Measurements from ENCODE around the gene CMSS1.

CMSS1 gene

DNA sequence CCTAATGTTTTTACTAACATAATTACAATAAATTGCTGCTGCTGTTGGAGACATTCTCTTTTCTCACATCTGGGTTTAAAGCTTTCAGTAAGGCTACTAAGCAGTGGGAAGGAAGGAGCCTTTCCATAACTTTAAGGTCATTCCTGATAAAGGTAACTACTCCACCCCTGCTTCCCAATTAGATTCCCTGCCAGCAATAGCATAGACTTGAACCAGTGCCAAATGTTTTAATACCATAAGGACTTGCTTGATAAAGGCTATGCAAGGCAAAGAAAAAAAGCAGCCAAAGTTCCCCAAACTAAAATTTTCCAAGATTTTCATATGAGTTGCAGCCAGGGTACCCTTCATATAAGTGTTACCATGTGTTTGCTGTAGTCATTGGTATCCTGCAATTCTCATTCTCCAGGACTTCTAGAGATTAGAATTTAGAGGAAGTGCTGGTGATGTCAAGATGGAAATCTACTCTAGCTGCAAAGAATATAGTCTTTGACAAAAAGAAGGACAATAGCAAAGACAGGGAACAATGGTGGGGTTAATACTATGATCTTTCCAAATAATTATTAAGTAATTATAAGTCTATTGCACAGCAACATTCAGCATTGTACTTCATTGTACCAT is 190.5 kb downstream of the CMSS1 start:
- TF ChIP-seq POLR2A (IDR thresholded peaks at IDR 0.05; ENCODE audit: low read depth, low read length) (no peak), TAF1 (IDR thresholded peaks at IDR 0.05; ENCODE audit: borderline replicate concordance, low read depth, low read length) (no peak), POLR2AphosphoS5 (IDR thresholded peaks at IDR 0.05; ENCODE audit: low read depth, low read length) (no peak)
- no peak for FAIRE-seq
- DNase-seq (ENCODE audit: insufficient read length) = no peak

DNA sequence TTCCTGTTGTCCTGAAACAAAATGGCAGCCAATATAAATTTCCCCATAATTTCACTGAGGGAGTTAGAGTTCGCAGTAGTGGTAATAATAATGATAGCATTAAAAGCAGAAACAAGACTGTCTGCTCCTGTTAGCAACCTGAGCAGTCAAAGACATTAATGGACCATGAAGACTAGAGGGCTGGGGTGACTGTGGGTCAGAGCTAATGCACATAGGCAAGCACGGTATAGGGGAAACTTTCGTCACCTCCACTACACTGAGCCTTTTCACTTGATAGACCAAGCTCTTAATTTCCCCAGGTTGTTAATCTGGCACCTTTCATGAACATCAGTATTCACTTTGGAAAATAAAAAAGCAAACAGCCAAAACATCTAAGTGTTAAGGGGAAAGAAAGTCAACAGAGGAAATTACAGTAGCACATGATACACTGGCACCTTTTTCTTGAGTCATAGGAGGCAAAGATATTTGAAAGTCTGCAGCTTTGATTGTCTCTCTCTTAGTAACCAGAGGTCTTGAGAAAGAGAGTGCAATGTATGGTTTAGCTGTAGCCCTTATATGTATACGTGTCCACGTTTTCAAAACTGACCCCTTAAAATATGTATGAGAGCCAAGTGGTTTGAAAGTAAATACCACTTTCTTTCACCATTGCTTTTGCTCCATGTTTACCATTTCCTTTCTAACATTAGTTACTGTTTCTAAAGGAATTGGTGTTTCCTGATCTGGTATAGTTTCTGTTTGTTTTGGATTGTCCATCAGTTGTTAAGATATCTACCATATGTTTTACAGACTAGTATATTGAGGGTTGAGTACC is 191.8 kb downstream of the CMSS1 start:
- no peak for TF ChIP-seq POLR2AphosphoS5 (IDR thresholded peaks at IDR 0.05; ENCODE audit: low read depth, low read length)
- TF ChIP-seq POLR2A (IDR thresholded peaks at IDR 0.05; ENCODE audit: low read depth, low read length) = no peak
- no peak for TF ChIP-seq TAF1 (IDR thresholded peaks at IDR 0.05; ENCODE audit: borderline replicate concordance, low read depth, low read length)
- FAIRE-seq = peak; percentile 67
- DNase-seq (ENCODE audit: insufficient read length) = no peak

DNA sequence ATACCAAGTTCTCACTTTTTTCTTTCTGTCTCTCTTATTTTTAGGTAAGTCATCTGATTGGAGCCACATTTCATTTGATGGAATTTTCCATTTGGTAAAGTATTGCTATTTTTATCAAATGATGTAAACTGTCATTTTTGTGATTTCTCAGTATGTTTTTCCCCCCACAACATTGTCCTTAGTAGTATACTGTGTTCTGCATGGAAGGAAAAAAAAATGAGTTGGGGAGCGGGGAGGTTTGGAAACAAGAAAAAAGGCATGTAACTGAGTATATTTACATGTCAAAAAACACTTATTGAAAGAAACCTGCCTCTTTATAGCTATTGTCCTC is 192.4 kb downstream of the CMSS1 start:
- FAIRE-seq = no peak
- no peak for TF ChIP-seq POLR2AphosphoS5 (IDR thresholded peaks at IDR 0.05; ENCODE audit: low read depth, low read length)
- no peak for TF ChIP-seq POLR2A (IDR thresholded peaks at IDR 0.05; ENCODE audit: low read depth, low read length)
- TF ChIP-seq TAF1 (IDR thresholded peaks at IDR 0.05; ENCODE audit: borderline replicate concordance, low read depth, low read length) = no peak
- DNase-seq (ENCODE audit: insufficient read length) = no peak

DNA sequence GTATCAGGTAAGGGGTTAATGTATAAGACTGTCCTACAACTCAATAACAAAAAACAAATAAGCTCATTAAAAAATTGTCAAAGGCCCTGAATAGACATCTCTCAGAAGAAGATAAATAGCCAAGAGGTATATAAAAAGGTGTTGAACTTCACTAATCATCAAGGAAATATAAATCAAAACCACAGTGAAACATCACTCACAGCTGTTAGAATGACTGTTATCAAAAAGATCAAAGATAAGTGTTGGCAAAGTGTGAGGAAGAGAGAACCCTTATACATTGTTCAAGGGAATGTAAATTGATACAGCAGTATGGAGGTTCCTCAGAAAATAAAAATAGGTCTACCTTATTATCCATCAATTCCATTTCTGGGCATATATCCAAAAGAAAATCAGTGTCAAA is 201.1 kb downstream of the CMSS1 start:
- FAIRE-seq = no peak
- DNase-seq (ENCODE audit: insufficient read length) = no peak
- no peak for TF ChIP-seq POLR2A (IDR thresholded peaks at IDR 0.05; ENCODE audit: low read depth, low read length)
- no peak for TF ChIP-seq POLR2AphosphoS5 (IDR thresholded peaks at IDR 0.05; ENCODE audit: low read depth, low read length)
- TF ChIP-seq TAF1 (IDR thresholded peaks at IDR 0.05; ENCODE audit: borderline replicate concordance, low read depth, low read length) = no peak

DNA sequence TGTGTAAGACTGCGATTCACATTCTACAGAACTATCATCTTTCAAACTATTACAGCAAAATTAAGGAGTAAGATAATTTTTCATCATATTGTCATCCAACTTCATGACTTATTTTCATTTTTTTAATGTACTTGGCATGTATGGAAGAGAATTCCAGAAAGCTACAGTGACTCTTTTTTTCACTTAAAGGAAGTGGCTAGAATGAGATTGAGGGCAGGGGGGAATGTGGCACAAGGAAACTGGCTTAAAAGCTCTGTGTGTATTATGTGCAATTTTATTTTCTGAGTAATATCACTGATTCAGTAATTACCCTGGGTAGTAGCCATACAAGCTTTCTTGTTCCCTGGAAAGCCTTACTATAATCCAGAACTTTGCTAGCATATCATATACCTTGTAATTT is 202.1 kb downstream of the CMSS1 start:
- FAIRE-seq = no peak

DNA sequence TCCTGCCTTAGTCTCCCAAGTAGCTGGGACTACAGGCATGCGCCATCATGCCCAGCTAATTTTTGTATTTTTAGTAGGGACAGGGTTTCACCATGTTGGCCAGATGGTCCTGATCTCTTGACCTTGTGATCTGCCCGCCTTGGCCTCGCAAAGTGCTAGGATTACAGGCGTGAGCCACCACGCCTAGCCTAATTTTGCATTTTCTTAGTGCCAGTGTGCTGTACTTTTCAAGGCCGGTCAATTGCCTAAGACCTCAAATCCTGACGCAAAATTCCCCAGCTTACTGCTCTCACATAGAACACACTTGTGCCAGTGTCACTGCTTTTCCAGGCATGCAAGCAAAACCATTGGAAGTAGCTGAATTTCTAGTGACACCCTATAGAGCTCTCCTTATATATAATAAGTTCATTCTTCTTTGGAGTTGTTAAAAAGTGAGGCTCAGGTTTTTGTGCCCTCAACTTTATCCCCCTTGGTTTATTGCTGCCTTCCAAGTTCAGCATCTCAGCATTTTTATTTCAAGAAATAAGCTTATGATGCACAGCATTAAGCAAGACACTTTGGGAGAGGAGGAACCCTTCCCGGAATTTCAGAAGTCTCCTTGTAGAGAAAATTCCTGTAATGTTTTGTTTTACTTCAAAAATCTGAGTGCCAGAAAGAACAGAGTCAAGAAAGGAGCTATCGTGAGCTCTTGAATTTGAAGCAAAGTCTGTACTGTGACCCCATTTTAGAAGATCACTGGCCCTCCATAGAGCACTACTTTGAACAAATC is 203.4 kb downstream of the CMSS1 start:
- TF ChIP-seq POLR2AphosphoS5 (IDR thresholded peaks at IDR 0.05; ENCODE audit: low read depth, low read length) (no peak), TAF1 (IDR thresholded peaks at IDR 0.05; ENCODE audit: borderline replicate concordance, low read depth, low read length) (no peak), POLR2A (IDR thresholded peaks at IDR 0.05; ENCODE audit: low read depth, low read length) (no peak)
- DNase-seq (ENCODE audit: insufficient read length) (no peak), FAIRE-seq (no peak)

More for the DNA sequence above, 202.1 kb downstream of the CMSS1 start:
- no peak for DNase-seq (ENCODE audit: insufficient read length)
- no peak for TF ChIP-seq TAF1 (IDR thresholded peaks at IDR 0.05; ENCODE audit: borderline replicate concordance, low read depth, low read length)
- TF ChIP-seq POLR2A (IDR thresholded peaks at IDR 0.05; ENCODE audit: low read depth, low read length) = no peak
- TF ChIP-seq POLR2AphosphoS5 (IDR thresholded peaks at IDR 0.05; ENCODE audit: low read depth, low read length) = no peak

DNA sequence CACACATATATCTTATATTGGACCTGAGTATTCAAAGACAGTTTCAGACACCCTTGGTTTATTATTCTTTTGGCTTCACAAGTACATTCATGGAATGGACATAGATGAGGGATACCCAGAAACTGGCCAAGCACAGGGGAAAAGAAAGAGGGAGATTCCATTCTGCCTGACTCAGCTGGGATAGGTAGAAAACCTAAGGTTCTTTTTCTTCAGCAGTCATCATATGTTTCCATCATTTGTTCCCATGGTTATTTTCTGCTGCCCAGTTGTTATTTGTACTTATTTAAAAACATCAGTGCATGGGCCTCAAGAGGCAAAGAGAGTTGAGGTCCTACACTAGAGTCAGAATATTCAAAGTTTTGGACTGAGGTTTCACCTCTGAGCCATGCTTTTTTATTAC is 204.8 kb downstream of the CMSS1 start:
- no peak for DNase-seq (ENCODE audit: insufficient read length)
- TF ChIP-seq POLR2AphosphoS5 (IDR thresholded peaks at IDR 0.05; ENCODE audit: low read depth, low read length) (no peak), POLR2A (IDR thresholded peaks at IDR 0.05; ENCODE audit: low read depth, low read length) (no peak), TAF1 (IDR thresholded peaks at IDR 0.05; ENCODE audit: borderline replicate concordance, low read depth, low read length) (no peak)
- FAIRE-seq = no peak

DNA sequence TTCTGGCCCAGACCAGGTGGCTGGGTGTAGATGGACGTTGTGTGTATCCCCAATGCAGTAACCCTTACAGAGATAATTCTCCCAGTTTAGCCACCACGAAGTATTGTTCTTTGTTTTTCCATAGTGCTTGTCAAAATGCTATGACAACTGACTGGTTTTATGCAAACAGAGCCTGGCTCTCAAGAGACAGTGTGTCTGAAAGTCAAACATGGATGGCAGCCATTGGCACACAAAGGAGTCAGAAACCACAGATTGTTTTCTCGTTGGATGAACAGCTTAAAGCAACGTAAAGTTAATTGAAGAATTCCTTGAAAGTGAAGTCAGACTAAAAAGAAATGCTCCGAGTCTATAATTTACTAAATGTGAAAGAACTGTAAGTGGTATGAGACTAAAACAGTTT is 205.5 kb downstream of the CMSS1 start:
- TF ChIP-seq POLR2A (IDR thresholded peaks at IDR 0.05; ENCODE audit: low read depth, low read length) = no peak
- no peak for TF ChIP-seq TAF1 (IDR thresholded peaks at IDR 0.05; ENCODE audit: borderline replicate concordance, low read depth, low read length)
- TF ChIP-seq POLR2AphosphoS5 (IDR thresholded peaks at IDR 0.05; ENCODE audit: low read depth, low read length) = no peak
- FAIRE-seq (no peak), DNase-seq (ENCODE audit: insufficient read length) (no peak)

DNA sequence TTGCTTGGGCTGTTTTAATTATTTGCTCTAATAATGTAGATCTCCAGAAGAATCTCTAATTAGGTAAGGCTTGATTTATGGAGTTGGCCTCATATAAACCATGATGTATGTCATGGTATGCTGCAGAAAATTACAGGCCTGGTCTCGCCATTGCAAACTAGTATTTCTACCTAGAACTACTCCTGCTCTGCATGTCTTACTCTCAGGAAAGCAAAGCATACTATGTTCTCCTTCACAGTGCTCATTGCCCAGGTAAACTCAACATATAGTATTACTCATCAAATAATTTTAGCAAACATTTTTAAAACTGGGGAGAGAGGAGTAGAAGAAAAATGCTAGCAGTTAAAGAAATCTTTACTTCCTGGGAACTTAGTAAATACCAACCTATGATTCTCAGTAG is 205.9 kb downstream of the CMSS1 start:
- no peak for DNase-seq (ENCODE audit: insufficient read length)
- TF ChIP-seq POLR2A (IDR thresholded peaks at IDR 0.05; ENCODE audit: low read depth, low read length) = no peak
- no peak for TF ChIP-seq TAF1 (IDR thresholded peaks at IDR 0.05; ENCODE audit: borderline replicate concordance, low read depth, low read length)
- TF ChIP-seq POLR2AphosphoS5 (IDR thresholded peaks at IDR 0.05; ENCODE audit: low read depth, low read length) = no peak
- FAIRE-seq = no peak

DNA sequence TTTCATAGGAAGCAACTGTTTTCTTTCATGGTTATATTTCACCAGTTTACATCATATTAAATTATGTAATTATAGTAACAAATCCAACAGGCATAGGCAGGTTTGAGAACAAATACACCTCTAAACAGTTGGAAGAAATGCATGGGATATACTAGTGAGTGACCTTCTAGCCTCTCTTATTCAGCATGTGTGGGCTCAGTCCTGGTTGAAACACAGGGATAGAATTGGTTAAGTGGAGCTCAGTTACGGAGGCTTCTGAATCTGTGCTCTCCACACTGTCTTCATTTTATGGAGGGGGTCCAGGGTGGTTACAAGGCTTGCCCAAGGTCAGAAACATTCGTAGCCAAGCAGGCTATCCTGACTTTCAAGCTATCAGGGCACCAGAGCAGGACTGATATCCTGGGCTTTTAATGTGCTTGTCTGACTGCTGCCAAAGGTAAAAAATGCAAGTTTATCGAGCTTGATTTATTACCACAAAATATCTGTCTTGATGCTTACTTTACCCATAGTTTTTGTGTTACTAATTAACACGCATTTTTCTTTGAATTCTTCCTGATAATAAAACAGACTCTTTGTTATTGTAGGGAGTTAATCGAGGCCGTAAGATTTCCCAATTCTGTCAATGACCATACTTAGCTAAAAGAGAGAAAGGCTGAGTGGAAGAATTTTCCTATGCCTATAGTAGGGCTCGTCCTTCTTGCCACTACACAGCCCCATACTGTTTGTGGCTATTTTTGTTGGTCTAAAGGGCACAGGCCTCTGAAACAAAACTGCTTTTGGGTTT is 207.1 kb downstream of the CMSS1 start:
- DNase-seq (ENCODE audit: insufficient read length) (no peak), FAIRE-seq (no peak)
- TF ChIP-seq POLR2A (IDR thresholded peaks at IDR 0.05; ENCODE audit: low read depth, low read length) = no peak
- no peak for TF ChIP-seq TAF1 (IDR thresholded peaks at IDR 0.05; ENCODE audit: borderline replicate concordance, low read depth, low read length)
- TF ChIP-seq POLR2AphosphoS5 (IDR thresholded peaks at IDR 0.05; ENCODE audit: low read depth, low read length) = no peak

DNA sequence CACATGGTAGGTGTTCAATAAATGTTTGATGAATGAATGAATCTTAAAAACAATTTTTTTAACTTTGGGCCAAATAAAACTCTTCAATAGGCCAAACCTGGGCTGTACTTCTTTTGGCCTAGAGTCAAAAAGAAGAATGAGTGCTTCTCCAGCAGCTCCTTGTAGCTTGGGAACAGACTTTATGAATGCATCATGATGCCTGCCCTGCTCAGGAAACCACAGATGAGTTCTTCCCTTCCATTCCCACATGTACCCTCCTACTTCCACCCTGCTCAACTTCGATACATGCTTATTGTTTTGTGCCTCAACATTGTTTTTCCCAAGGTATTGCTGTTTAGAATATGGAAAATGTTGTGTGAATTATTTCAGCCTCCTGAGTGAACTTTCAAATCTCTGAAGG is 209.7 kb downstream of the CMSS1 start:
- DNase-seq (ENCODE audit: insufficient read length) (no peak), FAIRE-seq (no peak)
- TF ChIP-seq POLR2A (IDR thresholded peaks at IDR 0.05; ENCODE audit: low read depth, low read length) (no peak), TAF1 (IDR thresholded peaks at IDR 0.05; ENCODE audit: borderline replicate concordance, low read depth, low read length) (no peak)
